Progenitor cell of endocrine pancreas (in vitro differentiated cells): ENCODE measurements around the gene NFAT5. TPM values are rescaled to one million over a fixed set of nuclear protein-coding genes. Genes with fewer than 3 reads are reported as not detected.
"Not testable (repeated sequence)": the region's sequence is repeated elsewhere in the genome, so short reads cannot be mapped to it uniquely, and the experiment has no call there.

ENCODE experiments used
- DNase-seq: peaks from one replicate; pipeline ENCODE4 v3.0.0; 2021; ENCODE audit warnings: low spot score; ENCODE audit not compliant: unreplicated experiment
- H3K27ac Mint-ChIP-seq: 2 replicates; pipeline ENCODE4 v1.8.0; 2021; ENCODE audit warnings: mild to moderate bottlenecking, moderate library complexity, mixed read lengths
- H3K27me3 Mint-ChIP-seq: 2 replicates; pipeline ENCODE4 v1.8.0; 2021; ENCODE audit warnings: mixed read lengths
- H3K36me3 Mint-ChIP-seq: 2 replicates; pipeline ENCODE4 v1.8.0; 2022; ENCODE audit warnings: mixed read lengths; ENCODE audit not compliant: insufficient read depth
- H3K4me1 Mint-ChIP-seq: 2 replicates; pipeline ENCODE4 v1.8.0; 2021; ENCODE audit warnings: low read depth, mixed read lengths
- H3K4me3 Mint-ChIP-seq: 2 replicates; pipeline ENCODE4 v1.8.0; 2021; ENCODE audit warnings: low read depth, mild to moderate bottlenecking, moderate library complexity, mixed read lengths
- H3K9me3 Mint-ChIP-seq: 2 replicates; pipeline ENCODE4 v1.8.0; 2021; ENCODE audit warnings: low read depth, mixed read lengths
- long read RNA-seq: library from polyadenylated mRNA; unstranded; transcript quantifications from one replicate; pipeline ENCODE4 v2.0.0, GENCODE V29; 2020
- total RNA-seq: library from RNA; stranded (reverse); gene quantifications from 2 replicates; pipeline ENCODE4 v1.2.1, GENCODE V29; 2021
- TF ChIP-seq, protein P1 (sequence below): fragments of 200-600 bp; sonication (generic); IDR thresholded peaks from one replicate; pipeline ENCODE4 v1.5.0; 2021; ENCODE audit warnings: antibody characterized with exemption, mild to moderate bottlenecking; ENCODE audit not compliant: unreplicated experiment

Gene NFAT5, protein sequence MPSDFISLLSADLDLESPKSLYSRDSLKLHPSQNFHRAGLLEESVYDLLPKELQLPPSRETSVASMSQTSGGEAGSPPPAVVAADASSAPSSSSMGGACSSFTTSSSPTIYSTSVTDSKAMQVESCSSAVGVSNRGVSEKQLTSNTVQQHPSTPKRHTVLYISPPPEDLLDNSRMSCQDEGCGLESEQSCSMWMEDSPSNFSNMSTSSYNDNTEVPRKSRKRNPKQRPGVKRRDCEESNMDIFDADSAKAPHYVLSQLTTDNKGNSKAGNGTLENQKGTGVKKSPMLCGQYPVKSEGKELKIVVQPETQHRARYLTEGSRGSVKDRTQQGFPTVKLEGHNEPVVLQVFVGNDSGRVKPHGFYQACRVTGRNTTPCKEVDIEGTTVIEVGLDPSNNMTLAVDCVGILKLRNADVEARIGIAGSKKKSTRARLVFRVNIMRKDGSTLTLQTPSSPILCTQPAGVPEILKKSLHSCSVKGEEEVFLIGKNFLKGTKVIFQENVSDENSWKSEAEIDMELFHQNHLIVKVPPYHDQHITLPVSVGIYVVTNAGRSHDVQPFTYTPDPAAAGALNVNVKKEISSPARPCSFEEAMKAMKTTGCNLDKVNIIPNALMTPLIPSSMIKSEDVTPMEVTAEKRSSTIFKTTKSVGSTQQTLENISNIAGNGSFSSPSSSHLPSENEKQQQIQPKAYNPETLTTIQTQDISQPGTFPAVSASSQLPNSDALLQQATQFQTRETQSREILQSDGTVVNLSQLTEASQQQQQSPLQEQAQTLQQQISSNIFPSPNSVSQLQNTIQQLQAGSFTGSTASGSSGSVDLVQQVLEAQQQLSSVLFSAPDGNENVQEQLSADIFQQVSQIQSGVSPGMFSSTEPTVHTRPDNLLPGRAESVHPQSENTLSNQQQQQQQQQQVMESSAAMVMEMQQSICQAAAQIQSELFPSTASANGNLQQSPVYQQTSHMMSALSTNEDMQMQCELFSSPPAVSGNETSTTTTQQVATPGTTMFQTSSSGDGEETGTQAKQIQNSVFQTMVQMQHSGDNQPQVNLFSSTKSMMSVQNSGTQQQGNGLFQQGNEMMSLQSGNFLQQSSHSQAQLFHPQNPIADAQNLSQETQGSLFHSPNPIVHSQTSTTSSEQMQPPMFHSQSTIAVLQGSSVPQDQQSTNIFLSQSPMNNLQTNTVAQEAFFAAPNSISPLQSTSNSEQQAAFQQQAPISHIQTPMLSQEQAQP (N-terminal part only)
- 41.2 and 45.2 TPM in 2 replicates for total RNA-seq
- long read RNA-seq, partial matches to known transcripts: 8 of 17 reads
- long read RNA-seq, other reads (novel, unspliced or antisense): 9 of 17 reads

DNA sequence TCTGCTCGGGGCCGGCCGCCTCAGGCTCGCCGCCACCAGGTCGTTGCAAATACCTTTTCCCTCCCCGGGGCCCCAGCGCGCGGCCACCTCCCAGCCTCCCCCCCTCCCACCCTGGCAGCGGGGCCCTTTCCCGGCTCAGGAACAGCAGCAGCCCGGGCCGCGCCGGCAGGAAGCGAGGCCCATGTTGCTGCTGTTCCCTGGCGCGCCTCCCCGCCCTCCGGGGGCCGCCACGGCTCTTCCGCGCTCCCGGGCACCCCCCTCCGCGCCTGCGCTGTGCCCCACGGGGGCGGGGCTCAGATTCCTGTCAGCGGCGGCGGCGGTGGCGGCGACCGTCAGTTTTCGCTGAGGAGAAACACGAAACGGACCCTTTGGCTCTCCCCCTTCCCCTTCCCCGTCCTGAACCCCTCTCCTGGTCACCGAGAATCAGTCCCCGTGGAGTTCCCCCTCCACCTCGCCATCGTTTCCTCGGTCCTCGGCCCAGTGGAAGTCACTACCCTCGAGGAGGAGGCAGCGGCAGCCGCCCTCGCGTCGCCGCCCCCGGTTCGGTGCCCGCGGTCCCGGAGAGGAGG lies at the start of gene NFAT5:
Gene NFAT5 (plus strand): TSS at position 296 of the 569 bp plus-strand sequence. CDS start 336 bp downstream, outside the sequence.
- Mint-ChIP-seq H3K4me1 (peaks cover 26% of the 10 kb centered on the region), H3K27me3 (no peaks in the 10 kb centered on the region), H3K4me3 (peak within 1 kb of the TSS; percentile 90), H3K9me3 (no peaks in the 10 kb centered on the region), H3K36me3 (no peaks in the 10 kb centered on the region), H3K27ac (peak within 1 kb of the TSS; percentile 98)
- peak; percentile 89 for DNase-seq
- TF ChIP-seq, protein P1, sequence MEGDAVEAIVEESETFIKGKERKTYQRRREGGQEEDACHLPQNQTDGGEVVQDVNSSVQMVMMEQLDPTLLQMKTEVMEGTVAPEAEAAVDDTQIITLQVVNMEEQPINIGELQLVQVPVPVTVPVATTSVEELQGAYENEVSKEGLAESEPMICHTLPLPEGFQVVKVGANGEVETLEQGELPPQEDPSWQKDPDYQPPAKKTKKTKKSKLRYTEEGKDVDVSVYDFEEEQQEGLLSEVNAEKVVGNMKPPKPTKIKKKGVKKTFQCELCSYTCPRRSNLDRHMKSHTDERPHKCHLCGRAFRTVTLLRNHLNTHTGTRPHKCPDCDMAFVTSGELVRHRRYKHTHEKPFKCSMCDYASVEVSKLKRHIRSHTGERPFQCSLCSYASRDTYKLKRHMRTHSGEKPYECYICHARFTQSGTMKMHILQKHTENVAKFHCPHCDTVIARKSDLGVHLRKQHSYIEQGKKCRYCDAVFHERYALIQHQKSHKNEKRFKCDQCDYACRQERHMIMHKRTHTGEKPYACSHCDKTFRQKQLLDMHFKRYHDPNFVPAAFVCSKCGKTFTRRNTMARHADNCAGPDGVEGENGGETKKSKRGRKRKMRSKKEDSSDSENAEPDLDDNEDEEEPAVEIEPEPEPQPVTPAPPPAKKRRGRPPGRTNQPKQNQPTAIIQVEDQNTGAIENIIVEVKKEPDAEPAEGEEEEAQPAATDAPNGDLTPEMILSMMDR: peak; percentile 27

DNA sequence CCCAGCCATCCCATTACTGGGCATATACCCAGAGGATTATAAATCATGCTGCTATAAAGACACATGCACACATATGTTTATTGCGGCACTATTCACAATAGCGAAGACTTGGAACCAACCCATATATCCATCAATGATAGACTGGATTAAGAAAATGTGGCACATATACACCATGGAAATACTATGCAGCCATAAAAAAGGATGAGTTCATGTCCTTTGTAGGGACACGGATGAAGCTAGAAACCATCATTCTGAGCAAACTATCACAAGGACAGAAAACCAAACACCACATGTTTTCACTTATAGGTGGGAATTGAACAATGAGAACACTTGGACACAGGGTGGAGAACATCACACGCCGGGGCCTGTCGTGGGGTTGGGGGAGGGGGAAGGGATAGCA lies 47.9 kb upstream of the NFAT5 start:
- DNase-seq, H3K4me1 Mint-ChIP-seq, H3K27me3 Mint-ChIP-seq, H3K36me3 Mint-ChIP-seq, H3K4me3 Mint-ChIP-seq, H3K27ac Mint-ChIP-seq, H3K9me3 Mint-ChIP-seq: not testable (repeated sequence)

DNA sequence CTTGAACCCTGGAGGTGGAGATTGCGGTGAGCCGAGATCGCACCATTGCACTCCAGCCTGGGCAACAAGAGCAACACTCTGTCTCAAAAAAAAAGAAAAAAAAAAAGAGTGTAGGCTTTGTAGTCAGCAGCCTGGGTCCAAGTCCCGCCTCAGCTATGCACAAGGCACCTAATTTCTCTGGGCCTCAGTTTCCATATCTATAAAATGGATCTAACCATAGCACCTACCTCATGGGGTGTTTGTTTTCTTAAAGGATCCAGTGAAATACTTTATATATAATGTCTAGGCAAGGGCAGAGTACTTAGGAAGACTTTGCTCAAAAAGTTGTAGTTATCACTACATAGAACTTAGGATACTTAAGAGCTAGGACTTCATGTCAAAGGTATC lies 45.4 kb upstream of the NFAT5 start:
- H3K27me3 Mint-ChIP-seq: no peaks in the 10 kb centered on the region
- no peak for DNase-seq
- H3K4me1 Mint-ChIP-seq: peaks cover 6% of the 10 kb centered on the region
- no peaks in the 10 kb centered on the region for H3K36me3 Mint-ChIP-seq
- TF ChIP-seq, protein P1: no peak
- H3K4me3 Mint-ChIP-seq: no peak overlapping the region
- H3K27ac Mint-ChIP-seq: no peak overlapping the region
- peaks cover 3% of the 10 kb centered on the region for H3K9me3 Mint-ChIP-seq

DNA sequence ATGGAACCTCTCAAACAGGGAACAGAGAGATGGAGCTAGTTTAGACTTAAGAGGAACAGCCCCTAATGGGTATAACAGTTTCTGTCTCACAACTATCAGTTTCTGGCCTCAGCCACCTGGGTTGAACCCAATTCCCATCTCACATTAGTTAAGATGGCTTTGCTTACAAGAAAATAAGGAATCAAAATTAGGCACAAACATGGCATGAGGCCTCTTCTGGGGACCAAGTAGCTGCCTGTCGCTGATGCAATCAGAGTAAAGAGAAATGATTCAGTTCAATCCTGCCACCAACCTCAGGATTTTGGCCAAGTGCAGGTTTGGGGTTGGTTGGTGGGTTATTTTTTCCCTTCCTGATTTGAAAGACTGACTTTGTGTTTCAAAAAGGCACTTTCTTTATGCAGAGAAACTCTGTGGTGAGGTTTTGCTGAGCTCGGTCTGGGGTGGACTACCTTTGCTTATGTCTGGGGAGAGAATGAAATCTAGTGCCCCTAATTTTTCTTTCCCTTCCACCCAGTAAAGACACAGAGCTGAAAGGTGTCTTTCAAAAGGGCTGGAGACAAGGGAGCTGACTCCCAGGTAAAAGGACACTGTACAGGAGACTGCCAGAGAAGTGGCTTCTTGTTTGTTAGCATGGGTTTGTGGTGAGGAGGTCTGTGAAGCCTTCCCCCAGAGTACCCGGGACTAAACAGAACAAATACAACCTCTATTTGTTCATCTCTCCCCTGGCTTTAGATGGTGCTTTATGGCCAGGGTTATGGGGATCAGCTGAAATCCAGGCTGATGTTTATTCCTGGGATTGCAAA lies 44.8 kb upstream of the NFAT5 start:
- DNase-seq: no peak
- Mint-ChIP-seq H3K36me3 (no peaks in the 10 kb centered on the region), H3K4me1 (peaks cover 6% of the 10 kb centered on the region), H3K27ac (peak overlapping the region; percentile 12), H3K4me3 (no peak overlapping the region), H3K9me3 (peaks cover 3% of the 10 kb centered on the region), H3K27me3 (no peaks in the 10 kb centered on the region)
- TF ChIP-seq, protein P1: no peak

DNA sequence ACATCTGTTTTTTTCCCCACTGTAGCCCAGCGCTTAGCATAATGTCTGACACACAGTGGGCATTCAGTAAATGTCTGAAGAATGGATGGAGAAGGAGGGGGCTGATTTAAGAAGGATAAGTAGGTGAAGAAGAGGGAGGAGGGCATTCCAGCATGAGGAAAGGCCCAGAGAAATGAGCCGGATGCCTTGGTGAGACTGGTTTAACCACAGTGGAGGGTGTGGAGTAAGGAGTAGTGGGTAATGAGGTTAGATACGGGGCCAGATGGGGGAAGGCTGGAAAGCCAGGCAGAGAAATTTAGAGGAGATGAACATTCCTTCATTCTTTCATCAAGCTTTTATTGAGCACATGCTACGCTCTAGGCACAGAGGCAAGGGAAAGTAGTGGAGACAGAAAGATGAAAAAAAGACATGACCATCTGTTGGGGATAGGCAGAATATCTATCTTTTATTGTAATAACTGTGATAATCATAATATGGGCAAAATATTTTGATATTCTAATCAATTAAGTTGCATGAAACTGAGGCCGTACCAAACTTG lies 43.7 kb upstream of the NFAT5 start:
- peaks cover 6% of the 10 kb centered on the region for H3K4me1 Mint-ChIP-seq
- no peak overlapping the region for H3K27ac Mint-ChIP-seq
- H3K4me3 Mint-ChIP-seq: no peak overlapping the region
- DNase-seq: no peak
- H3K36me3 Mint-ChIP-seq: no peaks in the 10 kb centered on the region
- TF ChIP-seq, protein P1: no peak
- H3K27me3 Mint-ChIP-seq: no peaks in the 10 kb centered on the region
- no peaks in the 10 kb centered on the region for H3K9me3 Mint-ChIP-seq
